ENCODE data around the gene CAMK1D.

GRCh38 chr10:12314836-12315235, 34.5 kb upstream of the CAMK1D start:
- TF ChIP-seq, protein P1, sequence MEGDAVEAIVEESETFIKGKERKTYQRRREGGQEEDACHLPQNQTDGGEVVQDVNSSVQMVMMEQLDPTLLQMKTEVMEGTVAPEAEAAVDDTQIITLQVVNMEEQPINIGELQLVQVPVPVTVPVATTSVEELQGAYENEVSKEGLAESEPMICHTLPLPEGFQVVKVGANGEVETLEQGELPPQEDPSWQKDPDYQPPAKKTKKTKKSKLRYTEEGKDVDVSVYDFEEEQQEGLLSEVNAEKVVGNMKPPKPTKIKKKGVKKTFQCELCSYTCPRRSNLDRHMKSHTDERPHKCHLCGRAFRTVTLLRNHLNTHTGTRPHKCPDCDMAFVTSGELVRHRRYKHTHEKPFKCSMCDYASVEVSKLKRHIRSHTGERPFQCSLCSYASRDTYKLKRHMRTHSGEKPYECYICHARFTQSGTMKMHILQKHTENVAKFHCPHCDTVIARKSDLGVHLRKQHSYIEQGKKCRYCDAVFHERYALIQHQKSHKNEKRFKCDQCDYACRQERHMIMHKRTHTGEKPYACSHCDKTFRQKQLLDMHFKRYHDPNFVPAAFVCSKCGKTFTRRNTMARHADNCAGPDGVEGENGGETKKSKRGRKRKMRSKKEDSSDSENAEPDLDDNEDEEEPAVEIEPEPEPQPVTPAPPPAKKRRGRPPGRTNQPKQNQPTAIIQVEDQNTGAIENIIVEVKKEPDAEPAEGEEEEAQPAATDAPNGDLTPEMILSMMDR (IDR thresholded peaks at IDR 0.05; ENCODE audit: low read length), result no peak
- TF ChIP-seq EZH2 (IDR thresholded peaks at IDR 0.05; ENCODE audit: borderline replicate concordance, low read length), result no peak
